Fibroblast of skin of right biceps (primary cell): Measurements from ENCODE around the gene CYSTM1.
A peak's percentile ranks its signal among the peaks of the same experiment; 100 is the strongest.

Source experiments
- DNase-seq: peaks from one replicate; pipeline ENCODE4 v3.0.0-alpha.2; 2013

CYSTM1 gene

GRCh38 chr5:140174465-140175366, at the start of gene CYSTM1:
CYSTM1 (plus strand) TSS chr5:140175188; CDS start chr5:140194466, 19,278 bp downstream.
- peak; percentile 90 for DNase-seq

- no peak for DNase-seq
Observed at GRCh38 chr5:140125637-140126036, 49.4 kb upstream of the CYSTM1 start, which contains the start of gene IGIP. IGIP (plus strand) TSS chr5:140125937; CDS start chr5:140128477, 2,540 bp downstream.

GRCh38 chr5:140126315-140127012, 48.5 kb upstream of the CYSTM1 start:
- DNase-seq, result no peak

GRCh38 chr5:140128376-140128775, 46.6 kb upstream of the CYSTM1 start:
- DNase-seq, result no peak

GRCh38 chr5:140130949-140131733, 43.8 kb upstream of the CYSTM1 start:
- DNase-seq, result no peak

GRCh38 chr5:140131967-140132409, 43.0 kb upstream of the CYSTM1 start:
- peak; percentile 97 for DNase-seq

- no peak for DNase-seq
Observed at GRCh38 chr5:140133514-140134167, 41.3 kb upstream of the CYSTM1 start.

- DNase-seq, result no peak
Observed at GRCh38 chr5:140134277-140134935, 40.6 kb upstream of the CYSTM1 start.

GRCh38 chr5:140135127-140135526, 39.9 kb upstream of the CYSTM1 start:
- DNase-seq, result no peak

- no peak for DNase-seq
Observed at GRCh38 chr5:140136624-140137023, 38.4 kb upstream of the CYSTM1 start.

- no peak for DNase-seq
Observed at GRCh38 chr5:140140435-140140834, 34.6 kb upstream of the CYSTM1 start.

GRCh38 chr5:140141241-140141640, 33.7 kb upstream of the CYSTM1 start:
- peak; percentile 44 for DNase-seq

- DNase-seq, result no peak
Observed at GRCh38 chr5:140142246-140142645, 32.7 kb upstream of the CYSTM1 start.

- no peak for DNase-seq
Observed at GRCh38 chr5:140142856-140143255, 32.1 kb upstream of the CYSTM1 start.

- no peak for DNase-seq
Observed at GRCh38 chr5:140143521-140144258, 31.3 kb upstream of the CYSTM1 start.

- no peak for DNase-seq
Observed at GRCh38 chr5:140145256-140145655, 29.7 kb upstream of the CYSTM1 start.

GRCh38 chr5:140145818-140146522, 29.0 kb upstream of the CYSTM1 start:
- DNase-seq, result peak; percentile 71

GRCh38 chr5:140146523-140146842, 28.5 kb upstream of the CYSTM1 start:
- DNase-seq, result no peak

GRCh38 chr5:140147460-140147859, 27.5 kb upstream of the CYSTM1 start:
- no peak for DNase-seq

- peak; percentile 11 for DNase-seq
Observed at GRCh38 chr5:140148508-140148907, 26.5 kb upstream of the CYSTM1 start.

GRCh38 chr5:140150201-140150600, 24.8 kb upstream of the CYSTM1 start:
- DNase-seq, result no peak
